GM13977 (cell line): ENCODE data around the gene LRRC30.

Experiments
- DNase-seq: peaks from one replicate; pipeline ENCODE4 v3.0.0; 2012; ENCODE audit warnings: low spot score
- in situ Hi-C: fragments of 300-500 bp; cut with MboI; formaldehyde crosslinking; loops from one replicate; pipeline ENCODE4 v1.12.0; 2022; ENCODE audit warnings: low sequenced_read_pairs, low pct_unique_long_range_greater_than_20kb, mixed read lengths, inconsistent platforms; ENCODE audit not compliant: unreplicated experiment
- TF ChIP-seq, protein P1 (sequence below): IDR thresholded peaks from 2 replicates; pipeline ENCODE4 v1.5.1; 2012; ENCODE audit warnings: mild to moderate bottlenecking, control low read depth; ENCODE audit not compliant: insufficient read depth; ENCODE audit errors: extremely low read depth, missing control alignments

LRRC30 gene

GRCh38 chr18:7267973-7268372 is 37.1 kb downstream of the LRRC30 start:
- TF ChIP-seq, protein P1, sequence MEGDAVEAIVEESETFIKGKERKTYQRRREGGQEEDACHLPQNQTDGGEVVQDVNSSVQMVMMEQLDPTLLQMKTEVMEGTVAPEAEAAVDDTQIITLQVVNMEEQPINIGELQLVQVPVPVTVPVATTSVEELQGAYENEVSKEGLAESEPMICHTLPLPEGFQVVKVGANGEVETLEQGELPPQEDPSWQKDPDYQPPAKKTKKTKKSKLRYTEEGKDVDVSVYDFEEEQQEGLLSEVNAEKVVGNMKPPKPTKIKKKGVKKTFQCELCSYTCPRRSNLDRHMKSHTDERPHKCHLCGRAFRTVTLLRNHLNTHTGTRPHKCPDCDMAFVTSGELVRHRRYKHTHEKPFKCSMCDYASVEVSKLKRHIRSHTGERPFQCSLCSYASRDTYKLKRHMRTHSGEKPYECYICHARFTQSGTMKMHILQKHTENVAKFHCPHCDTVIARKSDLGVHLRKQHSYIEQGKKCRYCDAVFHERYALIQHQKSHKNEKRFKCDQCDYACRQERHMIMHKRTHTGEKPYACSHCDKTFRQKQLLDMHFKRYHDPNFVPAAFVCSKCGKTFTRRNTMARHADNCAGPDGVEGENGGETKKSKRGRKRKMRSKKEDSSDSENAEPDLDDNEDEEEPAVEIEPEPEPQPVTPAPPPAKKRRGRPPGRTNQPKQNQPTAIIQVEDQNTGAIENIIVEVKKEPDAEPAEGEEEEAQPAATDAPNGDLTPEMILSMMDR, result no peak
- no peak for DNase-seq
- in situ Hi-C loops, result no loop called here

DNA sequence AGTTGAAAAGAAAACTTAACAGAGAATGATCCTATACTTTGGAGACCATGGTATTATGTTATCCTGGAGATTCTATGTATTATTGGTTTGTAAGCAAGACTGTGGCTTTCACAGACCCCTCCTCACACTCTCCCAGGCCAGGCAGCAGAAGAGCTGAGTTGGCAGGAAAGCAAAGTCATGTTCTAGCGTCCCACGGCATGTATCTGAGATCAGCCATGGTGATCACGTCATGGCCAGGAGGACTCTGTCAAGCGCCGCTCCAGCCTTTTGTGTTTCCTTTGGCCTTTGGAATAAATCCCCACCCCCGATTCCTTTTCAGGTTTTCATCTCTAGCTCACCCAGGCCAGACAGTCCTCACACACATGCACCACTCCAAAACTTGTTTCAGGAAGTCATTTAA is 39.1 kb downstream of the LRRC30 start:
- TF ChIP-seq, protein P1, result no peak
- no peak for DNase-seq
- in situ Hi-C loops, result no loop called here

DNA sequence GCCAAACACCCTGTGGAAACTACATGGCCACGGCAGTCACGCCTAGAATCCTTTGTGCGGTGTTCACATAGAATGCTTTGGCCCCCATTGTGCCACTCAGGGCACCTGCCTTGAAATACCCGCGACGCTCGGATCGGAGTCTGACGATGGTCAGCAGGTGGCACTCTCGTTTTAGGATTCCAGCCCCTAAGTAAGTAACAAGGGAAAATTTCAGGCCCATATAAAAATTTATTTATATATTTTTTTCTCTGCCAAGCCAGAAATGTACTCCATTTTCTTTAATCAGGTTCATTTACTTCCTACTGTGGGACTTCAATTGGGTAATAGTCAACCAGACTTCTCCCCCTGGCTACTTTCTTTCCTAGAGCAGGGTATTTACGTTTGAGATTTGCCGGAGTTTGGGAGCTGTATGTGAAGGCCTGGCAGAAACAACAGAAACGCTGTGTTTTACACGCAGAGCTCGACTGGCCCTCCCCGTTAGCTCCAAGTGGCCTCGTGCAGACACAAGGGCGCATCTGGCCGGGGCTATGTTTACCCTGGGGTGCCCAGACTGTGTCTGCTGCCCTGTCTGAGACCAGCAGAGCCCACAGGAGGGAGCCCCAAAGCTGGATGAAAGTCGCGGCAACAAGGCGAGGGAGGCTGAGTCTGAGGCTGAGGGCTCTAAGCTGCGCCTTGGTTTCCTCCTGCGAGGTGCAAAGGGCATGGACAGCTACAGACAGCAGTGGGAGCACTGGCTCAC is 41.6 kb downstream of the LRRC30 start:
- in situ Hi-C loops, result no loop called here
- TF ChIP-seq, protein P1, result no peak
- no peak for DNase-seq

DNA sequence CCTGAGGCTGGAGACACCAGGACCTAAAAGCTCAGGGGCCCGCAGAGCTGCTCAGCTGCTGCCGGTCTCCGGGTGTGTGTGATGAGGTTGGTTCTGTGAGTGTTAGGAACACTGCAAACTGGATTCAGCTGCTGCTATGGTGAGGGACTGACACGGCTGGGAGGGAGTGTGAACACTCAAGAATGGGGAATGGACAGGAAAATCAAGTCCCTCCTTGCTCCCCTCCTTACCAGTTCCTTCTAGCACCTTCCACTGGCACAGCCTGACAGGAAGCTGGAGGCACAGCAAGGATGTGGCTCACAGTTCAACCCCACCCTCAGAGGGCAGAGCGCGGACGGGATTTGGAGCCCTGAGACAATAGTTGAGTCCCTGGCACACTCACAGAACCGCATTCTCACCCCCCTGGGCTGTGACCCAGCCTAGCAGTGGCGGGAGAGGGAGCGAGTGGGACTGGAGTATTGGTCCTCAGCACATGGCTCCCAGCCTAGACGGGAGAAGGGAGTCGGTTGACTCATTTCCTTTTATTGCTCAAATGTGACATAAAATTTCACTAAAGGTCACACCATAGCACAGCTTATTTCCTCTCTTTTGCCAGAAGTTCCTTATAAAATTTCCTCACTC is 42.5 kb downstream of the LRRC30 start:
- in situ Hi-C loops, result no loop called here
- TF ChIP-seq, protein P1, result no peak
- no peak for DNase-seq

GRCh38 chr18:7281579-7281978 is 50.7 kb downstream of the LRRC30 start:
- in situ Hi-C loops, result no loop called here
- no peak for DNase-seq
- TF ChIP-seq, protein P1, result no peak
